ENCODE results near the gene CHM. TPM values are rescaled to one million over a fixed set of nuclear protein-coding genes. Genes with fewer than 3 reads are reported as not detected.

The CHM gene
- polyA plus RNA-seq, 4 donors = 5.6 to 15.6 (median 7.1) TPM

DNA sequence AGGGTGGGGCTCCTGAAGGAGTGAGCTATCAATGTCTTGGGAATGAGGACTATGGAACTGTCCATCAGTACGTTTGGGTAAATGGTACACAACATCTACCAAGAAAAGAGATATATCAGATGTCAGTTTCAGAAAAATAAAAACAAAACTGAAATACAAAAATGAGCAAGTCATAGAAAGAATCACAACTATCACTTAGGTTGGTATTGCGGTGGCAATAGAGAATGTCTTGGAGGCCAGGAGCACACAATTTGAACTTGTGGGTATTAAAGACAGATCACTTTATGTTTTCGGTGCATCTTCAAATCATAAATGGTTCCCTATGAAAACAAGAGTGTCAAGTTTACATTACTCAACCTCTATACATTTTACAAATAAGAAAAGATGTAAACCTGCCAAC is 176.8 kb downstream of the CHM start:
- Histone ChIP-seq H3K27me3 (ENCODE audit: control insufficient read depth in 3 of 3, insufficient read depth in 3 of 3, low read length in 3 of 3) (no peaks in the 10 kb centered on the region), H3K9me3 (ENCODE audit: control insufficient read depth in 2 of 2, insufficient read depth in 1 of 2, low read depth in 1 of 2, low read length in 1 of 2) (peaks cover 0 to 3% of the 10 kb centered on the region in 2 donors), H3K36me3 (ENCODE audit: control insufficient read depth in 3 of 3, insufficient read depth in 2 of 3, low read depth in 1 of 3, low read length in 3 of 3) (peaks cover 0 to 9% (median 0%) of the 10 kb centered on the region in 3 donors), H3K27ac (ENCODE audit: low read depth in 1 of 3, low read length in 2 of 3) (no peak overlapping the region), H3K4me3 (ENCODE audit: low read depth in 1 of 3, low read length in 3 of 3) (no peak overlapping the region), H3K4me1 (ENCODE audit: control insufficient read depth in 3 of 3, insufficient read depth in 2 of 3, low read depth in 1 of 3, low read length in 2 of 3) (no peaks in the 10 kb centered on the region)
- WGBS, 3 donors = 82 to 95% (median 92%) methylated on average over 3 of the region's 3 CpGs
- no peak for FAIRE-seq
- DNase-seq = no peak

DNA sequence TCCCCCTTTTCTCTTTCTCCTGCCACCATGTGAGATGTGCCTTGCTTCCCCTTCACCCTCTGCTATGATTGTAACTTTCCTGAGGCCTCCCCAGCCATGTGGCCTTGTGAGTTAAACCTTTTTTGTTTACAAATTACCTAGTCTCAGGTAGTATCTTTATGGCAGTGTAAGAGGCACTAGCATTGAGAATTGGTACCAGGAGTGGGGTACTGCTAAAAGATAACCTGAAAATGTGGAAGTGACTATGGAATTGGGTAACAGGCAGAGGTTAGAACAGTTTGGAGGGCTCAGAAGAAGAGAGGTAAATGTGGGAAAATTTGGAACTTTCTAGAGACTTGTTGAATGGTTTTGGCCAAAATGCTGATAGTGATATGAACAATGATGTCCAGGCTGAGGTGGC is 182.0 kb downstream of the CHM start:
- DNase-seq = no peak
- peaks cover 0 to 3% of the 10 kb centered on the region in 2 donors for H3K9me3 ChIP-seq (ENCODE audit: control insufficient read depth in 2 of 2, insufficient read depth in 1 of 2, low read depth in 1 of 2, low read length in 1 of 2)

DNA sequence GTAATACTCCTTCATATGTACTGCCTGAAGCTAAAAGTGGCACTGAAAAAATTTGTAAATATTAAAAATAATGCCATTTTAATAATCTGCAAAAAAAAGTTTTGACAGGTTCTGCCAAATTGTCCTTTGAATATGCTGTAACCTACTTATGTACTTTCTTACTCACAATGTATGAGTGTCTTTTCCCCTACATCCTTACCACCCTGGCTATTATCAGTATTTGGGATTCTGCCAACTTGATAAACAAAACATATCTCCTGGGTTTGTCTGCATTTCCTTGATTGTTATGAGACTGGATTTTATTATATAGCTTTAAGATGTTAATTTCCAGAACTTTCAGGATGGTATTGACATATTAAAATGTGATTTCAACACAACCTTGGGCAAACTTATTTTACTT is 187.9 kb downstream of the CHM start:
- Histone ChIP-seq H3K4me3 (ENCODE audit: low read depth in 1 of 3, low read length in 3 of 3) (no peak overlapping the region), H3K4me1 (ENCODE audit: control insufficient read depth in 3 of 3, insufficient read depth in 2 of 3, low read depth in 1 of 3, low read length in 2 of 3) (no peaks in the 10 kb centered on the region), H3K27ac (ENCODE audit: low read depth in 1 of 3, low read length in 2 of 3) (no peak overlapping the region), H3K27me3 (ENCODE audit: control insufficient read depth in 3 of 3, insufficient read depth in 3 of 3, low read length in 3 of 3) (no peaks in the 10 kb centered on the region), H3K36me3 (ENCODE audit: control insufficient read depth in 3 of 3, insufficient read depth in 2 of 3, low read depth in 1 of 3, low read length in 3 of 3) (no peaks in the 10 kb centered on the region), H3K9me3 (ENCODE audit: control insufficient read depth in 2 of 2, insufficient read depth in 1 of 2, low read depth in 1 of 2, low read length in 1 of 2) (no peaks in the 10 kb centered on the region)
- DNase-seq = peak in 1 of 2 donors; percentile 7
- FAIRE-seq = no peak

More for the DNA sequence above, 182.0 kb downstream of the CHM start:
- FAIRE-seq = no peak
- Histone ChIP-seq H3K27ac (ENCODE audit: low read depth in 1 of 3, low read length in 2 of 3) (no peak overlapping the region), H3K4me3 (ENCODE audit: low read depth in 1 of 3, low read length in 3 of 3) (no peak overlapping the region), H3K4me1 (ENCODE audit: control insufficient read depth in 3 of 3, insufficient read depth in 2 of 3, low read depth in 1 of 3, low read length in 2 of 3) (no peaks in the 10 kb centered on the region), H3K27me3 (ENCODE audit: control insufficient read depth in 3 of 3, insufficient read depth in 3 of 3, low read length in 3 of 3) (no peaks in the 10 kb centered on the region), H3K36me3 (ENCODE audit: control insufficient read depth in 3 of 3, insufficient read depth in 2 of 3, low read depth in 1 of 3, low read length in 3 of 3) (peaks cover 0 to 9% (median 0%) of the 10 kb centered on the region in 3 donors)

DNA sequence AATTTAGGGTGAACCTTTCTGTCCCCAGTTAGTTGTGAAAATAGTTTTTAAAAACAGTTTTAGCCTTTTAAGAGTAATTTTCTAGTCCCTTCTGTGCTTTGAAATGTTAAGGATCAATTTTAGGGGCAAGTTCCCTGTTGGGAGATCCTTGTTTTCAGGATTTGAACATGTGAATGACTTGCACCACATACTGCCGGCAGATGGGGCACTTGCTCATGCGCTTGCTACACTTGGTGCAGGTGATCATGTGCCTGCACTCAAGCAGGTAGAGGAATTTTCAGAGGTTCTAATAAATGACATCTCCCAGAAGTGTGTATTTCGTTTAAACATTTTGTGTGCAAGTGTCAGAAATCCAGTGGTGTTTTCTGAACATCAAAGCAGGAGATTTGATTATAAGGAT is 195.9 kb downstream of the CHM start:
- H3K4me3 ChIP-seq (ENCODE audit: low read depth in 1 of 3, low read length in 3 of 3) = no peak overlapping the region
- no peaks in the 10 kb centered on the region for H3K36me3 ChIP-seq (ENCODE audit: control insufficient read depth in 3 of 3, insufficient read depth in 2 of 3, low read depth in 1 of 3, low read length in 3 of 3)
- no peak overlapping the region for H3K27ac ChIP-seq (ENCODE audit: low read depth in 1 of 3, low read length in 2 of 3)
- no peaks in the 10 kb centered on the region for H3K4me1 ChIP-seq (ENCODE audit: control insufficient read depth in 3 of 3, insufficient read depth in 2 of 3, low read depth in 1 of 3, low read length in 2 of 3)
- WGBS, 3 donors = 17 to 29% (median 25%) methylated on average over 3 of the region's 3 CpGs
- no peaks in the 10 kb centered on the region for H3K9me3 ChIP-seq (ENCODE audit: control insufficient read depth in 2 of 2, insufficient read depth in 1 of 2, low read depth in 1 of 2, low read length in 1 of 2)
- FAIRE-seq (no peak), DNase-seq (peak; percentile 14 to 22)
- H3K27me3 ChIP-seq (ENCODE audit: control insufficient read depth in 3 of 3, insufficient read depth in 3 of 3, low read length in 3 of 3) = no peaks in the 10 kb centered on the region

DNA sequence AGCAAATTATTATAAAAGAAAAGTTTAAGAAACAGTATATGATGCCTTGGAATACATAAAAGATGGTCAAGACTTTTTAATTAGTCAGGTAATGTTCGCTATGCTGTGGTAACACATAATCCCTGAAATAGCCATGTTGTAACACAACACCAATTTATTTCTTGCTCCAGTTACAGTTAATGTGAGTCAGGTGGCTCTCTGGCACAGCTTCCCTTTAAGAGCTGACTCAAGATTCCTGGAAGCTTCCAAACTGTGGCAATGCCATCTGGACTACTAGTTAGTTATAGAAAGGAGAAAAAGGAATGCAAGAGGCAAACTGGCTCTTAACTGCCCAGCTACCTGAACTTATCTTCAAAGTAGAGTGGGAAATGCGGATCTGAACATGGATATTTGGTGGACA is 210.5 kb downstream of the CHM start:
- WGBS, 3 donors = 58 to 90% (median 78%) methylated on average over 2 of the region's 2 CpGs
- Histone ChIP-seq H3K4me3 (ENCODE audit: low read depth in 1 of 3, low read length in 3 of 3) (no peak overlapping the region), H3K4me1 (ENCODE audit: control insufficient read depth in 3 of 3, insufficient read depth in 2 of 3, low read depth in 1 of 3, low read length in 2 of 3) (no peaks in the 10 kb centered on the region), H3K36me3 (ENCODE audit: control insufficient read depth in 3 of 3, insufficient read depth in 2 of 3, low read depth in 1 of 3, low read length in 3 of 3) (no peaks in the 10 kb centered on the region), H3K27ac (ENCODE audit: low read depth in 1 of 3, low read length in 2 of 3) (no peak overlapping the region), H3K9me3 (ENCODE audit: control insufficient read depth in 2 of 2, insufficient read depth in 1 of 2, low read depth in 1 of 2, low read length in 1 of 2) (no peaks in the 10 kb centered on the region), H3K27me3 (ENCODE audit: control insufficient read depth in 3 of 3, insufficient read depth in 3 of 3, low read length in 3 of 3) (no peaks in the 10 kb centered on the region)
- FAIRE-seq (no peak), DNase-seq (no peak)

DNA sequence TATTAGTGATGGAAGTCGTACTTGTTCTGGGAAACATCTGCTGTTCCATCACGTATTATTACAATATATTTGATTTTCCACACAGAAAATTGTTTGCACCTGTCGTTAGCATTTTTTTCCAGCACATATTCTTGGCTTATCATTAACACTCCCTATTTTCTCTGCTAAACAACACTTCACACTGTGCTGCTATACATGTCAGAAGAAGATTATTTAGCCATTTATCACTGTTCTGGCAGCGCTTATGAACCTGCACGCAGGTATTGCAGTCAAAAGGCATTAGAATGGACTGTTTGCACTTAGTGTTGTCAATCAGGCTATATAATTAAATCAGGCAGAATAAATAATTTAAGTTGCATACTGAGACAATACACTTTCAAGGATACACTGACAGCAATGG is 218.6 kb downstream of the CHM start:
- Histone ChIP-seq H3K27ac (ENCODE audit: low read depth in 1 of 3, low read length in 2 of 3) (no peak overlapping the region), H3K36me3 (ENCODE audit: control insufficient read depth in 3 of 3, insufficient read depth in 2 of 3, low read depth in 1 of 3, low read length in 3 of 3) (no peaks in the 10 kb centered on the region), H3K4me1 (ENCODE audit: control insufficient read depth in 3 of 3, insufficient read depth in 2 of 3, low read depth in 1 of 3, low read length in 2 of 3) (no peaks in the 10 kb centered on the region), H3K4me3 (ENCODE audit: low read depth in 1 of 3, low read length in 3 of 3) (no peak overlapping the region), H3K27me3 (ENCODE audit: control insufficient read depth in 3 of 3, insufficient read depth in 3 of 3, low read length in 3 of 3) (no peaks in the 10 kb centered on the region), H3K9me3 (ENCODE audit: control insufficient read depth in 2 of 2, insufficient read depth in 1 of 2, low read depth in 1 of 2, low read length in 1 of 2) (no peaks in the 10 kb centered on the region)
- DNase-seq = no peak
- WGBS, 3 donors = 22 to 49% (median 41%) methylated on average over 5 of the region's 5 CpGs
- no peak for FAIRE-seq

DNA sequence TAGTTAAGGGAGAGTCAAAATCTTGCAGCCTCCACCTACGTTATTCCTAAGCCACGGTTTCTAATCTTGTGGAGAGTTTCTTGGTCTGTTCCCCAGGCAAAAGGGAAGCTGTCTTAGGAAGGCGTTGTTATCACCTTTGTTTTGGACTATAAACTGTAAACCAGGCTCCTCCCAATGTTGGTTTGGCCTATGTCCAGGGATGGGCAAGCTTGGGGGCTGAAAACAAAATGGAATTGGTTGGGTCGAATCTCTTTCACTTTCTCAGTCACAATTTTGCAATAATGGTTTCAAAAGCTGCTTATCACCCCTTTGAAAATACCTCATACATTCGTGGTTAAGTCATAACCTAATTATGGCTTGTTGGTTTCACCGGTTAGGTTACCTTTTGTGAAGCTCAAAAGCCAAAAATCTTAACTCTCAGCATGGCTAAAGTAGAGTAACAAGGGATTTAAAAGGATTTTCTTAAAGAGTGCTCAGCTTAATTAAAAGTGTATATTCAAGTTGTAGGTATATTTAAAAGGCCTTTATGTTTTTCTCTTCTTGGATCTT is 232.1 kb downstream of the CHM start:
- no peaks in the 10 kb centered on the region for H3K36me3 ChIP-seq (ENCODE audit: control insufficient read depth in 3 of 3, insufficient read depth in 2 of 3, low read depth in 1 of 3, low read length in 3 of 3)
- no peak overlapping the region for H3K27ac ChIP-seq (ENCODE audit: low read depth in 1 of 3, low read length in 2 of 3)
- H3K9me3 ChIP-seq (ENCODE audit: control insufficient read depth in 2 of 2, insufficient read depth in 1 of 2, low read depth in 1 of 2, low read length in 1 of 2) = peaks cover 1 to 14% of the 10 kb centered on the region in 2 donors
- DNase-seq (no peak), FAIRE-seq (no peak)
- H3K27me3 ChIP-seq (ENCODE audit: control insufficient read depth in 3 of 3, insufficient read depth in 3 of 3, low read length in 3 of 3) = no peaks in the 10 kb centered on the region
- WGBS, 3 donors = 60 to 73% (median 66%) methylated on average over 6 of the region's 6 CpGs
- no peak overlapping the region for H3K4me3 ChIP-seq (ENCODE audit: low read depth in 1 of 3, low read length in 3 of 3)
- no peaks in the 10 kb centered on the region for H3K4me1 ChIP-seq (ENCODE audit: control insufficient read depth in 3 of 3, insufficient read depth in 2 of 3, low read depth in 1 of 3, low read length in 2 of 3)

Other genes with a start within 250 kb of the CHM start
- 1 to 10 TPM in 1 of 4 donors, under 1 TPM in 1, not detected in 2; 0.19 to 2.0 TPM for gene DACH2, start 100.9 kb upstream of the CHM start, polyA plus RNA-seq